NOMO-1 treated with dmso at 0.1 percent for 144 hours (cell line): ENCODE data around the gene GPR157.
A peak's percentile ranks its signal among the peaks of the same experiment; 100 is the strongest.

Experiments used
- DNase-seq: peaks from one replicate; lab custom pipeline; 2025; ENCODE audit not compliant: unreplicated experiment; lab: John Stamatoyannopoulos, UW

The GPR157 gene

DNA sequence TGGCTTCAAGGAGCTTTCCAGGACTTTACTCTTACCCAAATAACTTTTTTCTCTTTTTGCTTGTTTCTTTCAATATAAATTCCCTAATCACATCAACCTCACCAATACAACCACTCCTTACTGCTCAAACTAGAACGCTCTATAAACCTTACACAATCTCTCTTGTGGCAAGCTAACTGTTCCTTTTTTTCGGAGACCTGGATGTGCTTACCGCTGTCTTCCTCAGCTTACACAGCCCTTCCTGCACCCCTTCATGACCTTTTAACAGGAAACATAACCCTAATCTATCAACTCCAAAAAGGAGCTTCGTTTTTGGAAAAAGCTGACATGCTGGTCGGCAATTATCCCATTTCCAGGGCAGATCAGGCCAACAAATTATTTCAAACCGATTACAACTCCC, 35.3 kb downstream of the GPR157 start:
- DNase-seq: no peak

DNA sequence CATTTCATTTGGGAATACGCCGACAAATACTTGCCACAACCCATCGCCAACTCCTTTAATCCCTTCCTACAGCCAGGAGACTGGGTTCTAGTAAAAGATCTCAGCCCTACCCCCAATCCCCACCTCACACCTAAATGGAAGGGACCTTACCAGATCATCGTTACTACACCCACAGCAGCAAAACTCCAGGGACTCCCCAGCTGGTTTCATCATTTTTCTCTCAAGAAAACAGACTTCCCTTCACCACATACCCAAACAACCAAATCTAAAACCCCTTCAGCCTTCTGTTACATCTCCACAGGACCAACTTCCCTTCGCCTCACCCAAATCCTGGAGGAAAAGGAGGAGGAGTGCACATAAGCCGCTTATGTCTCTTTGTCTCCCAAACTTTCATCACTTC, 35.8 kb downstream of the GPR157 start:
- DNase-seq: no peak

DNA sequence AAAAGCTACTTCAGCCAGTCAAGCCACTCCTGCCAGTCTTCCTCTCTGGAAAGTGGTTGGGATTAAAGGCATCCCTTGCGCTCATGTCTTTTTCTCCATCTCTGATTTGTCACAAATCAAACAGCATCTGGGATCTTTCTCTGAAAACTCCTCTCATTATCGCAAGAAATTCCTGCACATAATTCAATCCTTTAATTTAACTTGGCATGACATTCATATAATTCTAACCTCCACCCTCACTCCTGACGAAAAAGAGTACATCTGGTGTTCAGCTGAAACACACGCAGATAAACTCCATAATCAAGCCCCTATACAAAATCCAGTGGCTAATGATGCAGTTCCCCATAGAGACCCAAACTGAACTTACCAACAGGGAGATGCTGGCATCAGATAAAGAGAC, 40.1 kb downstream of the GPR157 start:
- DNase-seq: no peak

DNA sequence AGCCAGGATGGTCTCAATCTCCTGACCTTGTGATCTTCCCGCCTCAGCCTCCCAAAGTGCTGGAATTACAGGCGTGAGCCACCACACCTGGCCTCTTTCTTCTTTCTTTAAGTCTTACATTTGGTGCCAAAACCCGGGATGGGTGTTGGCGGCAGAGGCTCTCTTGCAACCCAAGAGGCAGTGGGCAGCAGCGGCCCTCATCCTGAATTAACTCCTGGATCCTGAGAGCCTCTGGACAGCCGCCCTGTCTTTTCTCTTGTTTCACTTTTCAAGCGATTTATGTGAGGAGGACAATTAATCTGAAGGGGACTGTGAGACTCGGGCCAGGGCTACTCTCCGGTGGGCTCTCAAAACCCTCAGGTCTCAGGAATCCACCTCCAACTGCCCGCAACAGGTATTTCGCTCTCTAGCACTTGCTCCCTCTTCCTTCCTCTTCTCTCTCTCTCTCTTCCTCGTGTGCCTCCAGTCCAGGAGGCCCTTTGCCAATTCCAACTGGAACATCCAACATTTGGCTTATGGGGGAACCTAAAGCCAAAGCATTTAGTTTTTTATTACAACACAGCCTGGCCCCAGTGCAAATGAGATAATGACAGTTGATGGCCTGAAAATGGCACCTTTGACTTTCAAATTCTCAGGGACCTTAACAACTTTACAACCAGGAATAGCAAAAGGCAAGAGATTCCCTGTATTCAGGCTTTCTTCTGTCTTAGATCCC, 41.3 kb downstream of the GPR157 start:
- no peak for DNase-seq

DNA sequence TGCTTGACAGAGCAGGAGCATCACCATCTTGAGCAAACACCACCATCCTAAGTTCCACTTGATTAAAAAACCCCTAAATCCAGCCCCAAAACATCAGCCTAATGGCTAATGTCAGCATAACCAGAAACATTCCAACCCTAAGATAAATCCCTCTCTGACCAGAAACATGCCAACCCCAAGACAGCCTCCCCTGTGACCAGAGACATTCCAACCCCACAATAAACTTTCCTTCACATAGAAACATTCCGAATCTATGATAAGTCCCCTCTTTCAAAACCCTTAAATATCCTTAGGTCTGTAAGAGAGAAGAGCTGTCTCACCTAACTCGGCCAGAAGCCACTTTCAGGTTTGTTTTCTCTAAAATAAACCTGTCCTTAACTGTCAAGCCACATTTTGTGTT, 42.1 kb downstream of the GPR157 start:
- DNase-seq: no peak

DNA sequence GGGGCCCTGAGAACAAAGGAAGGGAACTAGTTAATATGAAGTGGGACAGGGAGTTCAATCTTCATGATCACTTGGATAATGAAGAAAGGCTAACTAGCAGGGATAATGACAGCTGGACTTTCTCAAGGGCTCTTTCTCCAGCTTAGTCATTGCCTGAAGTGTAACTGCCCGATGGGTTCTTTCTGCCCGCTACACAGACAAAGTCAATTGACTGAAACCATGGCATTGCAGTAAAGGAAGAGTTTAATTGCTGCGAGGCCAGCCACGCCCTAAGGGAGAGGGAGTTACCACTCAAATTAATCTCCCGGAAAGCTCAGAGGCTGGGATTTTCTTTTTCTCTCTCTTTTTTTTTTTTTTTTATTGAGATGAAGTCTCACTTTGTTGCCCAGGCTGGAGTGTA, 42.9 kb downstream of the GPR157 start:
- no peak for DNase-seq

DNA sequence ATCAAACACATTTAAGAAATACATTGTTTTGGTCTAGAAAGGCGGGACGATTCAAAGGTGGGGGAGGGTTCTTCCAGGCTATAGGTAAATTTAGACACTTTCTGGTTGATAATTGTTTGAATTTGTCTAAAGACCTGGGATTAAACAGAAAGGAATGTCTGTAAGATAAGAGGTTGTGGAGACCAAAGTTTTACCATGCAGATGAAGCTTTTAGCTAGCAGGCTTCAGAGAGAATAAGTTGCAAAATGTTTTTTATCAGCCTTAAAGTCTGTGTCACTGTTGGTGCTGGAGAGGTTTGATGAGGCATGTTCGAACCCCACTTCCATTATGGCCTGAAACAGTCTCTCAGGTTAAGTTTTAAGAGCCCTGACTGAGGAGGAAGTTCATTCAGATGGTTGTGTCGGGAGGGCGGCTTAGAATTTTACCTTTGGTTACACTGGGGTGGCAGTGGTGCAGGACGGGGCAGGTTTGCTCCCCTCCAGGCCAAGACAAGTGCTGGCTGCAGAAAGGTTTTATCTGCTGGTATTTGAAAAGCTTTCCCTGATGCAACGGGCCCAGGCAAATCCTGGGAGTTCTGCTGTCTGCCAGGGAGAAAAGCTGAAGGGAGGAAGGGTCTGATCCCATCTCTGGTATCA, 43.5 kb downstream of the GPR157 start:
- DNase-seq: no peak

DNA sequence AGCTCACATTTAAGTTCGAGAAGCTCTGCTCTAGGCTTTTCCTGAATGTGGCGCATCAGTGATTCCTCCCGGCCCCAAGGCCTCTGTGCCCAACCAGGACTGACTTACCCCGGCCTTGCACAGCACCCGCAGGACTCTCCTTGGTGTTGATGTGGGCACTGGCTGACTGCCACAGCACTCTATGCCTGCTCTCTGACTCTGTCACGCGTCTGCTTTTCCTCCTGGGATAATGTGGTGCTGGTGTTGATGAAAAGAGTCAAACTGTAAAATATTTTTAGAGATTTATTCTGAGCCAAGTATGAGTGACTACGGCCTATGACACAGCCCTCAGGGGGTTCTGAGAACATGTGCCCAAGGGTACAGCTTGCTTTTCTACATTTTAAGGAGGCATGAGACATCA, 44.0 kb downstream of the GPR157 start:
- no peak for DNase-seq

DNA sequence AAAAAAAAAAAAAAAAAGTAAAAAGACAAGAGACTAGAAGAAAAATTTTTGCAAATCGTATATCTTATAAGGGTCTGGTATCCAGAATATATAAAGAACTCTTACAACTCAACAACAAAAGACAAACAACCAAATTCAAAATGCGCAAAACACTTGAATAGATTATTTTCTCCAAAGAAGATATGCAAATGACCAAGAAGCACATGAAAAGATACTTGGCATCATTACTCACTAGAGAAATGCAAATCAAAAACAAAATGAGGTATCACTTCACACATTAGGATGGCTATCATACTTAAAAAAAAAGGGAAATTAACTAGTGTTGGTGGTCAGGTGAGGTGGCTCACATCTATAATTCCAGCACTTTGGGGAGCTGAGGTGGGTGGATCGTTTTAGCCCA, 47.4 kb downstream of the GPR157 start:
- no peak for DNase-seq

DNA sequence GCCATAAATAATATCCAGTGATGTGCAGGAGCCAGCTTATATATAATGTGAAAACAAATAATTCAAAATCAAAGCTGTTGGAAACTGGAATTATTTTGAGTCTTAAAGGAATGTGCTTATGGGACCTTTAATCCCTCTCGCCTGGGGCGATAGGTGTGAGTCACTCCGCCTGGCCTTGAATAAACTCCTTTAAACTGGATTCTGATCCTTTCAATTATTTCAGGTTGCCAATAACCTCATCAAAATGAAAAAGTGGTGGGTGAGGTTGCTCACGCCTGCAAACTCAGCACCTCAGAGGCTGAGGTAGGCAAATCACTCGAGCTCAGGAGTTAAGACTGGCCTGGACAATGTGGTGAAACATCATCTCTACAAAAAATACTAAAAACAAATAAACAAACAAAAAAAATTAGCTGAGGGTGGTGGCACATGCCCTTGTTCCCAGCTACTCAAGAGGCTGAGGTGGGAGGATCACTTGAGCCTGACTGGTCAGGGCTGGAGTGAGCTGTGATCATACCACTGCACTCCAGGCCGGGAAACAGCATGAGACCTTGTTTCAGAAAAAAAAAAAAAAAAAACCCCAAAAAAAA, 48.1 kb downstream of the GPR157 start:
- no peak for DNase-seq

DNA sequence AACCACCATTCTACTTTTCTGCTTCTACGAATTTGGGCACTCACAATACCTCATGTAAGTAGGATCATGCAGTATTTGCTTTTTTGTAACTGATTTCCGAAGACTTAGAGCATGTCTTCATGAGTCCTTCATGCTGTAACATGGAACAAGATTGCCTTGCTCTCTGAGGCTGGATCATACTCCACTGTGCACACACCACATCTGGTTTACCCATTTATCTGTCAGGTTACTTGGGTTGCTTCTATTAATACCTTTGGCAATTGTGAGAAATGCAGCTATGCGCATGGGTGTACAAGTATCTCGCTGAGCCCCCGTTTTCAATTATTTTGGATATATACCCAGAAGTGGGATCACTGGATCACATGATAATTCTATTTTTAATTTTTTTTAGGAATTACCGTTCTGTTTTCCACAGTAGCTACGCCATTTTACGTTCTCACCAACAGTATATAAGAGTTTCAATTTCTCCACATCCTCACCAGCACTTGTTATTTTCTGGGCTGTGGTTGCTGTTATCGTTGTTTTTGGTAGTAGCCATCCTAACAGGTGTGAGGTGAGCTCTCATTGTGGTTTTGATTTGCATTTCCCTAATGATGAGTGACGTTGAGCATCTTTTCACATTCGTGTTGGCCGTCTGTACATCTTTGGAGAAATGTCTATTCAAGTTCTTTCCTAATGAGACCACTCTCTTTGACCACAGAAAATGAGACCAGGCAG, 48.8 kb downstream of the GPR157 start:
- no peak for DNase-seq

DNA sequence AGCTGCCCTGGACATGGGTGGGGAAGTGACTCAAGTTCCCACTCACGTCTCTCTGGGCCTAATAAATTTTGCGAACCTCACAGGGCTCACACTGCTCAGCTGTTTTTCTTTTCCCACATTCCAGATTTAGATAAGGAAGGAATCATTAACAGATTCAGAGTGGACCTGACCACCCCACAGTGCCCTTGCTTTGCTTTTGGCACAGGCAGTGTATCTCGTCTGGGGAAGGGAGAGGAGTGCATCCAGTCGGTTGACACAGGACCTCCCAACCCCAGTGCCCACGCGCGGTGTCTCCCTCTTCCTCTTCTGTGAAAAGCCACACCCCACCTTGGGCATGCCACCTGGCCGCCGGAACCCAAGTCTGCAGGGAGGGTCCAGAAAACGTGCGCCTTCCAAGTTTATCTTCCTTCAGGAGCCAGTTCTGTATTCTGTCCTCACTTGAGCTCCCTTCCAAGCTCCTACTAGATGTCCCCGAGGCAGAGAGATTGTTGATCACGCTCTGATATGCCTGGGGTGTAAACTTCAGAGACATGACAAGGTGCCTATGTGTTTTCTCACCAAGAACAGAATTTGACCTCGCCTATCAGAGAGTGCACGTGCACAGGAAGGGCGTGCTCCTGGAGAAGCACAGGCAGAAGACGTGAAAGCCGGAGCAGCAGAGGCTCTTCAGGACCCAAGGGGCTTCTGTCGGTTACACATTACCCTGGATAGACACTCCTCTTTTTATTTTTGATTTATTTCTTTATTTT, 50.0 kb downstream of the GPR157 start:
- no peak for DNase-seq

DNA sequence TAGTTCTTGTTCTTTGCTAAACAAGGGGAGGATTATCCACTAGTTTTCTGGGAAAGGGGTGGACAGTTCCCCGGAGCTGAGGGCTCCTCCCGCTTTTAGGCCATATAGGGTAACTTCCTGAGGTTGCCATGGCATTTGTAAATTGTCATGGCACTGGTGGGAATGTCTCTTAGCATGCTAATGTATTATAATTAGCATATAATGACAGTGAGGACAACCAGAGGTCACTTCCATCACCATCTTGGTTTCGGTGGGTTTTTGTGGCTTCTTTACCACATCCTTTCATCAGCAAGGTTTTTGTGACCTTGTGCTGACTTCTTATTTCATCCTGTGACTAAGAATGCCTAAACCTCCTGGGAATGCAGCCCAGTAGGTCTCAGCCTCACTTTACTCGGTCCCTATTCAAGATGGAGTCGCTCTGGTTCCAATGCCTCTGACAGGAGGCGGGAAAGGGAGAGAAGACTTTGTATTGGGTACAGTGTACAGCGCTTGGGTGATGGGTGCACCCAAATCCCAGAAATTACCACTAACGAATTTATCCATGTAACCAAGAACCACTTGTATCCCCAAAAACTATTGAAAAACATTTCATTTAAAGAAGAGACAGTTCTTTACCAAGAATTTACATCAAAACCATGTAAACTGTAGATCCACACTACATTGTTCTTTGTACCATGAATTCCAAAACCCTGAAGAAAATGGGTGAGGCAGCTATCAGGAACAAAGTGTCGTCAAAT, 50.7 kb downstream of the GPR157 start:
- DNase-seq: no peak

DNA sequence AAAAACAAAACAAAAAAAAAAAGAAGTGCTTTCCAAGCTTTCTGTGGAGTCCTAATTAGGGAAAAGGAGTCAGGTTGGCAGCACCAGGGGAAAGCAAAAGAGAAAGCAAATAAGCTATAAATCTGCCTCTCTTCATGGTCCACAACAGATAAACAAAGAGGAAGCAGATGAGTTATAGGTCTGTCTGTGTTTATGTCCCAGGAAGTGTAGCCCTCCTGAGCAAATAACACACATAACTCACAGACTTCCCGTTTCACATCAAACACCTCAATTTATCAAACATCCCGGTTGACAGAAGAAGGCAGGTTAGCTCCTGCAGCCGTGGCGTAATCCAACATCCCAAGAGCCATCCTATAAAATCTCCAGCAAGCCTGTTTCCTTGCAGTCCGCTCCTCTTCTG, 53.9 kb downstream of the GPR157 start:
- DNase-seq: peak; percentile 63

DNA sequence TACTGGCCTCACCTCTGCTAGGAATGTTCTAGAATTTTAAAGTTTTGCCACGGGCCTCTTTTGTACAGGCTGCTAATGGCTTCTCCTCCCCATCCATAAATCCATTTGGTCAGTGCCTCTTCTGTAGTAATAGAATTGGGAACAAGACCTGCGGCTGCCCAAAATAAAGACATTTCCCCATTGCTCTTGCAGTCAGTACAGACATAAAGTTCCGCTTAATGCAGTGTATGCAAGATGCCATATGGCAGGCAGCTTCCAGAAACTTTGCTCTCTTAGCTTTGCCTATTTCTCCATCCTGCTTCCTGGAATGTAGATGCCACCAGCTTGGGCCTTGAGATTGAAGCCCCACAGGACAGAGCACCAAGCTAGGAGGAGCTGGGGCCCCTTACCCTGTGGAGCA, 55.8 kb downstream of the GPR157 start:
- DNase-seq: no peak

DNA sequence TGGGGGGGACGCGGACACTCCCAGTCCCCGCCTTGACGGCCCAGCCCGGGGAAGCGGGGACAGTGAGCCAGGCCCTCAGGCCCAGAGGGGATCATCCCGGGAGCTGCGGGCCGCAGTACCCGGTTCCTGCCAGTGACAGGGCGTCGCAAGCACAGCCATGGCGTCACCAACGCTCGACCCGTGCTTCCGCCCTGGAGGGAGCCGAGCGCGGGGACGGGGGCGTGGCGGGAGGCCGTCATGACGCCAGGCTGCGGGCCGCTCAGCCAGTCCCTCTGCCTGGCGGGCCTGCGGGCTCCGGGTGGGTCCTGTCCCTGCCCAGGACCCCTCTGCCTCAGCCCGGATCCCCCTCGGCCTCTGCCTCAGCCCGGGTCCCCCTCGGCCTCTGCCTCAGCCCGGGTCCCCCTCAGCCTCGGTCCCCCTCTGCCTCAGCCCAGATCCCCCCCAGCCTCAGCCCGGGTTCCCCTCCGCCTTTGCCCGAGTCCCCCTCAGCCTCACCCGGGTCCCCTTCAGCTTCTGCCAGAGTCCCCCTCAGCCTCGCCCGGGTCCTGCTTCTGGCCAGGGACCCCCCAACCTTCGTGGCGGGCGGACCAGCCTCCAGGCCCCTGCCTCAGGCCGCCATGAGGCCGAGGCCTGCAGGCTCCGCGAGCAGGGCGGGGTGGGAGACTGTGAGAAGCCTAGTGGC, 57.2 kb downstream of the GPR157 start:
- no peak for DNase-seq

DNA sequence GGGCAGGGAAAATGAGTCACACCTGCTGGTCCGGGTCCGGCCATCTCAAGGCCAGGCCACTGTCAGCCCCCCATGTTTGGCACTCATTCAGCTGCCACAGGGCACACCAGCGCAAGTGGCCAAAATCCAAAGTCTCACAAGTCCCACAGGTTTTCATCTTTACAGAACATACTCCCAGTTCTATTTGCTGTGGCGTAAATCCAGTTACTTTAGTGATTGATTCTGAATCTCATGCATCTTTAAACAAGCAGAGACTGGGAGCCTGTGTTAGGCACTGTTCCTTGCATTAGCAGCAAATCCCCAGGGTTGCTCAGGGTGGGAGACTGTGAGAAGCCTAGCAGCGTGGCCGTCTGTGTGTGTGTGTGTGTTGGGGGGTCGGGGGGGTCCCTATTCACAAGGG, 58.4 kb downstream of the GPR157 start:
- DNase-seq: no peak

DNA sequence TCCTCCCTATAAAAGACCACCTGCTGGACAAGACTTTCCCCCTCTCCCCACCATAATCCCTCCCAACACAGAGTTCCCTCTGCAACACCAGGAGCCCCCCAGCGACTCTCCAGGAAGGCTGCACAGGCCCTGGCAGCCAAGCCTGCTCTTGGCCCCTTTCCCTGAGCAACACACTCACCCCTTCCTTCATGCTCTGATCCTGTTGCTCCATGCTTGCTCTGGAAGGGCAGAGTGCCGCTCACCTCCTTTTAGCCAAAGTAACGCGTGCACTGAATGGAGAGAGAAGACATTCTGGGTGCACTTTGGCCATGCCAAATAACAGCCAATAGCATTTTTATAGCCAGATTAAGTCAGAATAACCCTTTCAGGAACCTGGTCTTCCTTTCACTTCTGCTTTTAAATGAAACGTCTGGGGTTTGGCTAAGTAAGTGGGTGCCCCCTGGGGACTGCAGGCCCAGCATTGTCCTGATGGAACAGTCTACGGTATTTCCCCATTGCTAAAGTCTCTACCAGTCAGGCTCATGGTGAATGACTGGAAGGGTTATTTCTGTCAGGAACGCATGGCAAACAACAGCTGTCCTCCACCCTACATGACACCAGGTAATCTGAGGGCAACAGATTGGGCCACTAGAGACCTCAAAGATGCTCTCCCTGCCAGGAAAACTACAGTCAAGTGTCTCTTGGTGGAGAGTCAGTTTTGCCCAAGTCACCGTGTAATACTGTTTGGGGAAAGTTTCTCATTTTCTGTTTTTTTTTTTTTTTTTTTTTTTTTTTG, 59.4 kb downstream of the GPR157 start, which contains the start of gene SLC2A5:
Gene SLC2A5, minus strand, starts transcription at position 310 of the 775 bp plus-strand sequence. Its CDS starts 99 bp downstream, at position 211.
- DNase-seq: peak; percentile 91

DNA sequence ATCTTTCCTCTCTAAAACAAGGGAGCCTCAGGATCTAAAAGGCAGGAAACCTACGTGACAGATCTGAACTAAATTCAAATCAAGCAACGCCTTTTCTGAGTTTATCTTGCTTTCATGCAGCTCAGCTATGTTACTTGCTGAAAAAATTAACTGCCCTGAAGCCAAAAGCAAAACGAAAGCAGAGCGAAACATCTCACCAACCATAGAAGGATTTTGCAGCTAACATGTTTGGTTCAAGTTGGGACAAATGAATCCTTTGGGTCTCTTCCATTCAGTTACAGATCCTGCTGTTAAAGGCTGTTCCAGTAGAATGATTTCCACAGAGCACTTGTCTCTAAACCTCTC, 59.9 kb downstream of the GPR157 start:
- no peak for DNase-seq
